A673 (cell line): ENCODE results near the gene EGFR. TPM values are rescaled to one million over a fixed set of nuclear protein-coding genes. Genes with fewer than 3 reads are reported as not detected.
A peak's percentile ranks its signal among the peaks of the same experiment; 100 is the strongest.

Experiments used
- BruUV-seq: library from RNA; stranded (reverse); fragments of 400-500 nt; replicated peaks from 2 replicates; lab custom pipeline; 2021; lab: Mats Ljungman, UMichigan
- CTCF ChIA-PET: fragments of 300-600 bp; sonication (Branson Sonifier 250); formaldehyde crosslinking; loops from one replicate; lab custom pipeline; 2022; ENCODE audit warnings: antibody characterized with exemption; lab: Charles Lee
- POLR2A ChIA-PET: fragments of 300-600 bp; sonication (Branson Sonifier 250); formaldehyde crosslinking; loops from one replicate; lab custom pipeline; 2022; ENCODE audit warnings: antibody characterized with exemption; ENCODE audit not compliant: low non-redundant PET; lab: Charles Lee
- DNase-seq: peaks from one replicate; pipeline ENCODE4 v3.0.0-alpha.2; 2015; ENCODE audit warnings: low spot score
- H3K27ac ChIP-seq: fragments of 200-600 bp; sonication (generic); 2 replicates; pipeline ENCODE4 v1.5.1; 2016; ENCODE audit warnings: mixed run types, low read depth, mild to moderate bottlenecking, mixed read lengths, antibody characterized with exemption, low read length; ENCODE audit not compliant: poor library complexity, severe bottlenecking
- H3K27me3 ChIP-seq: fragments of 200-600 bp; sonication (generic); replicated peaks from 2 replicates; pipeline ENCODE4 v1.6.1; 2017; ENCODE audit warnings: mixed run types, low read depth, mild to moderate bottlenecking, mixed read lengths, antibody characterized with exemption, low read length; ENCODE audit not compliant: insufficient read depth, poor library complexity
- H3K36me3 ChIP-seq: fragments of 200-600 bp; sonication (generic); 2 replicates; pipeline ENCODE4 v1.6.1; 2016; ENCODE audit warnings: mixed run types, mild to moderate bottlenecking, mixed read lengths, antibody characterized with exemption, low read length; ENCODE audit not compliant: insufficient read depth, poor library complexity, severe bottlenecking
- H3K4me1 ChIP-seq: fragments of 200-600 bp; sonication (generic); 2 replicates; pipeline ENCODE4 v1.6.1; 2017; ENCODE audit warnings: mixed run types, mild to moderate bottlenecking, mixed read lengths, antibody characterized with exemption, low read length; ENCODE audit not compliant: insufficient read depth, poor library complexity, severe bottlenecking
- H3K4me3 ChIP-seq: fragments of 200-600 bp; sonication (generic); 2 replicates; pipeline ENCODE4 v1.5.1; 2016; ENCODE audit warnings: low read depth, mixed run types, mild to moderate bottlenecking, mixed read lengths, low read length; ENCODE audit not compliant: poor library complexity, severe bottlenecking
- H3K9me3 ChIP-seq: fragments of 200-600 bp; sonication (generic); 2 replicates; pipeline ENCODE4 v1.6.1; 2016; ENCODE audit warnings: mixed run types, low read depth, mild to moderate bottlenecking, mixed read lengths, antibody characterized with exemption, low read length; ENCODE audit not compliant: poor library complexity, severe bottlenecking
- EZH2 ChIP-seq: fragments of 200-600 bp; sonication (generic); IDR thresholded peaks from 2 replicates; pipeline ENCODE4 v1.6.1; 2017; ENCODE audit warnings: borderline replicate concordance, low read depth, mild to moderate bottlenecking, mixed read lengths, antibody characterized with exemption, low read length; ENCODE audit not compliant: poor library complexity, severe bottlenecking
- intact Hi-C: fragments of 100-400 bp; cut with micrococcal nuclease; formaldehyde crosslinking; loops from one replicate; pipeline ENCODE4 v1.10.0; 2022; ENCODE audit not compliant: unreplicated experiment
- total RNA-seq: library from RNA; stranded (reverse); gene quantifications from 2 replicates; pipeline ENCODE4 v1.2.3, GENCODE V29; 2021
- TF ChIP-seq, protein P1 (sequence below): fragments of 300-800, 200-600 bp; sonication (generic); conservative IDR thresholded peaks from 2 replicates; pipeline ENCODE4 v1.5.1; 2017; ENCODE audit warnings: low read depth, mild to moderate bottlenecking, antibody characterized with exemption, low read length, moderate library complexity, mixed read lengths

Gene EGFR
- total RNA-seq, 1 experiment from 2014 or later: 0.84 TPM

DNA sequence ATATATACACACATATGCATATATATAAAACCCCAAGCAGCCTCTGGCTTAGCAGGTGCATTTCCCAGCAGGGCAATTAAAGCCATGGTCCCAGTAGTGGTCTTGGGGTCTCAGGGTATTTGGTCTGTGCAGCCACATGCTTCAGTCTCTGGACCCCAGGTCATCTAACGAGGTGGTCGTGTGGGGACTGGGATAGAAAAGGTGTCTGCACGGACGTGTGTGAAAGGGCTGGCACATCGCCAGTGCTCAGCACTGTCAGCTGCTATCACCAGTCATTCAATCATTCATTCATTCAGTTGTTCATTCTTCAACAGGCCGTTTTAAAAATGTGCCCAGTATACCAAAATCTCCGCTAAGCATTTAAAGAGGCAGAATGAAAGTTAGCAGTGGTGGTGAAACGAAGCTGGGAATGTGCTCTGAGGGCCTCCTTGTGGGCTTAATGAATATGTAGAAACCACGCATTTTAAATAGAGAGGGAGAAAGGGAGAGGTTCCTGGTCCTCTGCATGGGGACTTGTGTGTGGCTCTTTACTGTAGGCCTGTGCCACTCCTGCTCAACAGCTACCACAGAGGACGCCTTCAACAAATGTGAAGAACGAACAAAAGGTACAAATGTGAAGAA, 170.4 kb downstream of the EGFR start:
- Histone ChIP-seq H3K27ac (no peak overlapping the region), H3K27me3 (no peaks in the 10 kb centered on the region), H3K4me3 (no peak overlapping the region), H3K4me1 (peaks cover 13% of the 10 kb centered on the region), H3K9me3 (no peaks in the 10 kb centered on the region), H3K36me3 (no peaks in the 10 kb centered on the region)
- ChIA-PET POLR2A (no interaction called here), CTCF (no interaction called here)
- BruUV-seq: no TSS peak
- intact Hi-C loops: no loop called here
- peak; percentile 24 for DNase-seq
- no peak for TF ChIP-seq EZH2
- TF ChIP-seq, protein P1, sequence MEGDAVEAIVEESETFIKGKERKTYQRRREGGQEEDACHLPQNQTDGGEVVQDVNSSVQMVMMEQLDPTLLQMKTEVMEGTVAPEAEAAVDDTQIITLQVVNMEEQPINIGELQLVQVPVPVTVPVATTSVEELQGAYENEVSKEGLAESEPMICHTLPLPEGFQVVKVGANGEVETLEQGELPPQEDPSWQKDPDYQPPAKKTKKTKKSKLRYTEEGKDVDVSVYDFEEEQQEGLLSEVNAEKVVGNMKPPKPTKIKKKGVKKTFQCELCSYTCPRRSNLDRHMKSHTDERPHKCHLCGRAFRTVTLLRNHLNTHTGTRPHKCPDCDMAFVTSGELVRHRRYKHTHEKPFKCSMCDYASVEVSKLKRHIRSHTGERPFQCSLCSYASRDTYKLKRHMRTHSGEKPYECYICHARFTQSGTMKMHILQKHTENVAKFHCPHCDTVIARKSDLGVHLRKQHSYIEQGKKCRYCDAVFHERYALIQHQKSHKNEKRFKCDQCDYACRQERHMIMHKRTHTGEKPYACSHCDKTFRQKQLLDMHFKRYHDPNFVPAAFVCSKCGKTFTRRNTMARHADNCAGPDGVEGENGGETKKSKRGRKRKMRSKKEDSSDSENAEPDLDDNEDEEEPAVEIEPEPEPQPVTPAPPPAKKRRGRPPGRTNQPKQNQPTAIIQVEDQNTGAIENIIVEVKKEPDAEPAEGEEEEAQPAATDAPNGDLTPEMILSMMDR: no peak

DNA sequence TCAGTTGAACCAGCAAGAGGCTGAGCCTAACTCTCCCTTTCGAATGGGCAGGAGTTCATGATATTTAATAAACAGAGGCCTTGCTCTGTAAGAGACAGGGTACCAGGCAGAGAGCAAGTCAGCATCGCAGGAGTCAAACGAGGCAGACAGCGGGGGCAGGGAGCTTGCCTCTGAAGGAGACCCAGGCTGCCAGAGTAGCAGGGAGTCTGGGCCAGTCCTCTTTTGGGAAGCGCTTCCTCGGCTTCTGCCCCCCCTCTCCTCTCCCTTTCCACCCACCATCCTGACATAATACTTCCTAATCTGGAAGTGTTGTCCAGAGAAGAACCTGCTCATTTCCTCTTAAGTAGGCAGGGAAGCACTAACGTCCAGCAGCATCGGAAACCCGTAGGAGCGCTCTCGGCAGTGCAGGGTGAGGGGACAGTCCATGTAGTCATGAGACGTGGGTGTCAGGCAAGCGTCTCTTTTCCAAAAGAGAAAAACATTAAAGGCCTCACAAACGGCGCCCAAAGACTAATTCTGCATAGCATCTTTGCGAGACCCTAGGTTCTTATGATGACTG, 171.1 kb downstream of the EGFR start:
- peaks cover 13% of the 10 kb centered on the region for H3K4me1 ChIP-seq
- H3K4me3 ChIP-seq: no peak overlapping the region
- intact Hi-C loops: no loop called here
- BruUV-seq: no TSS peak
- H3K36me3 ChIP-seq: no peaks in the 10 kb centered on the region
- no peak overlapping the region for H3K27ac ChIP-seq
- no peaks in the 10 kb centered on the region for H3K9me3 ChIP-seq
- CTCF ChIA-PET: no interaction called here
- POLR2A ChIA-PET: no interaction called here
- TF ChIP-seq, protein P1: no peak
- no peak for TF ChIP-seq EZH2
- H3K27me3 ChIP-seq: no peaks in the 10 kb centered on the region
- DNase-seq: no peak

DNA sequence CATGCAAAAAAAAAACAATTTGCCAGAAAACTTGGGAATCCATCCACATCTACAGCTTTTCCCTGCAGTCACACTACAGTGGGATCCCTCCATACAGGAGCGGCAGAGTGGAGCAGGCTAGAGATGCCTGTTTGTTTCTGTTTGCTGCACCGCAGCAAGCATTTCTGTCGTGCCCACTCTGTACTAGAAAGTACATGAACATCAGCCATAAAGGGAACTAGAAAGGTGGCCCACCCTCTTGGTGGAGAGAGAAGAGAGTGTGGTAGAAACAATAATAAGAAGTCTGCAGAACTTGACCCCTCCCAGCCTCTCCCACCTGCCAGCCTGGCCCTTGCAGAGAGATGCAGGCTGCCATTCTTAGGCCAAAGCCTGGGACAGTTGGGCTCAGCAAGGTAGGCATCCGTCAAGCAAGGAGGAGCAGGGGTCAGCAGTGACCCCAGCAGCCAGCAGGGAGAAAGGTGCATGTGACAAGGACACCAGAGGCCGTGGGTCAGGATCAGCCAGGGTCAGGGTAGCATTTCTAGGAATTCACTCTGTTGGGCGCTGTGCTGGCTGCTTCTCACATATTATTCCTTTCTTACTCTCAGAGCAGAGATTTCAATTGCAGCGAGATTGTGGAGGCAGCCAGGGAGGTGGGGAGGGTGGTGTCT, 171.8 kb downstream of the EGFR start:
- CTCF ChIA-PET: no interaction called here
- H3K9me3 ChIP-seq: no peaks in the 10 kb centered on the region
- no peaks in the 10 kb centered on the region for H3K36me3 ChIP-seq
- TF ChIP-seq, protein P1: no peak
- TF ChIP-seq EZH2: no peak
- no peak overlapping the region for H3K27ac ChIP-seq
- BruUV-seq: no TSS peak
- no peaks in the 10 kb centered on the region for H3K27me3 ChIP-seq
- POLR2A ChIA-PET: no interaction called here
- DNase-seq: no peak
- H3K4me1 ChIP-seq: peaks cover 13% of the 10 kb centered on the region
- H3K4me3 ChIP-seq: no peak overlapping the region
- intact Hi-C loops: no loop called here
